NCI-H524 treated with DMSO at 0.1 percent for 48 hours (cell line): ENCODE measurements around the gene BICC1.

Source experiments
- DNase-seq: peaks from one replicate; lab custom pipeline; 2025; lab: John Stamatoyannopoulos, UW

BICC1 gene, protein sequence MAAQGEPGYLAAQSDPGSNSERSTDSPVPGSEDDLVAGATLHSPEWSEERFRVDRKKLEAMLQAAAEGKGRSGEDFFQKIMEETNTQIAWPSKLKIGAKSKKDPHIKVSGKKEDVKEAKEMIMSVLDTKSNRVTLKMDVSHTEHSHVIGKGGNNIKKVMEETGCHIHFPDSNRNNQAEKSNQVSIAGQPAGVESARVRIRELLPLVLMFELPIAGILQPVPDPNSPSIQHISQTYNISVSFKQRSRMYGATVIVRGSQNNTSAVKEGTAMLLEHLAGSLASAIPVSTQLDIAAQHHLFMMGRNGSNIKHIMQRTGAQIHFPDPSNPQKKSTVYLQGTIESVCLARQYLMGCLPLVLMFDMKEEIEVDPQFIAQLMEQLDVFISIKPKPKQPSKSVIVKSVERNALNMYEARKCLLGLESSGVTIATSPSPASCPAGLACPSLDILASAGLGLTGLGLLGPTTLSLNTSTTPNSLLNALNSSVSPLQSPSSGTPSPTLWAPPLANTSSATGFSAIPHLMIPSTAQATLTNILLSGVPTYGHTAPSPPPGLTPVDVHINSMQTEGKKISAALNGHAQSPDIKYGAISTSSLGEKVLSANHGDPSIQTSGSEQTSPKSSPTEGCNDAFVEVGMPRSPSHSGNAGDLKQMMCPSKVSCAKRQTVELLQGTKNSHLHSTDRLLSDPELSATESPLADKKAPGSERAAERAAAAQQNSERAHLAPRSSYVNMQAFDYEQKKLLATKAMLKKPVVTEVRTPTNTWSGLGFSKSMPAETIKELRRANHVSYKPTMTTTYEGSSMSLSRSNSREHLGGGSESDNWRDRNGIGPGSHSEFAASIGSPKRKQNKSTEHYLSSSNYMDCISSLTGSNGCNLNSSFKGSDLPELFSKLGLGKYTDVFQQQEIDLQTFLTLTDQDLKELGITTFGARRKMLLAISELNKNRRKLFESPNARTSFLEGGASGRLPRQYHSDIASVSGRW

DNA sequence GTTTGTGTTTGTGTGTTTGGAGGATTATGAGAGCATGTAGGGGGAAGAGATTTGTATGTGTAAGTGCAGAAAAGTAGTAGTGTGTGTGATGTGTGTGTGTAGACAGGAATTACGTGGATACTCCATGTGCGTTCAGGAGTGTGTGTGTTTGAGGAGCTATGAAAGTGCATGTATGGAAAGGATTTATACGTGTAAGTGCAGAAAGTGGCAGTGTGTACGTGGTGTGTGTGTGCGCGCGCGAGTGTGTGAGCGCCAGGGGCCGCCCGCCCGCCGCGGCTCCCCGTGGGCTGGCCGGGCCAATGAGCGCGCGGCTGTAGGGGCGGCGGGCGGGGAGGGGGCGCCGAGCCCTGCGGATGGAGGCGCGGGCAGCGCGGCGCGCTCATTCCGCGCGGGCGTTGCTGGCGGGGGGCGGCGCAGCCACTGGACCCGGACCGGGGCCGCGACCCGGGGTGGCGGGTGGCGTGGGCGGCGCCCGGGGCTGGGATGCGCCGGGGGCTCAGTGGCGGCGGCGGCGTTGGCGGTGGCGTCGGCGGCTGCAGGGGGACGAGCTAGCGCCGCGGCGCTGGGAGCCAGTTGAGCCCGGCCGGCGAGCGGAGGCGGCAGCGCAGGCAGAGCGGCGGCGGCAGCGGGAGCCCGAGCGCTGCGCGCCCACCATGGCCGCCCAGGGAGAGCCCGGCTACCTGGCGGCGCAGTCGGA, at the start of gene BICC1:
BICC1 (plus strand) TSS at position 382 of the 697 bp plus-strand sequence; CDS start at position 654, 272 bp downstream.
- DNase-seq = no peak

DNA sequence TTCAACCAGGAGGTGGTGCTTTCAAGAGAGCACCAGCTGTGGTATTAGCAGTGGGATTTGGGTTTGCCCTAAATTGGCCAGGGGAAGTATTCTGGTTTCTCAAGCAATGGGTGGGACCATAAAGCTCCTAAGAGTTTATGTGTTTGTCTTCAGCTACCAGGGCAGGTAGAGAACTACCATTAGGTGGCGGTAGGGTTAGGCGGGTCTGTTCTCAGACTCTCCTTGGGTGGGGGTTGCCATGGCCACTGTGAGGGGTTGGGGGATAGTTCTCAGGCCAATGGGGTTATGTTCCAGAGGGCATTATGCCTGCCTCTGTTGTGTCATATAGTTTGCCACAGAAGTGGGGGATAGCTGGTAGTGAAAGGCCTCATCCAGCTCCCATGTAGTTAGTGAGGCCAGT, 47.7 kb upstream of the BICC1 start:
- DNase-seq = no peak

DNA sequence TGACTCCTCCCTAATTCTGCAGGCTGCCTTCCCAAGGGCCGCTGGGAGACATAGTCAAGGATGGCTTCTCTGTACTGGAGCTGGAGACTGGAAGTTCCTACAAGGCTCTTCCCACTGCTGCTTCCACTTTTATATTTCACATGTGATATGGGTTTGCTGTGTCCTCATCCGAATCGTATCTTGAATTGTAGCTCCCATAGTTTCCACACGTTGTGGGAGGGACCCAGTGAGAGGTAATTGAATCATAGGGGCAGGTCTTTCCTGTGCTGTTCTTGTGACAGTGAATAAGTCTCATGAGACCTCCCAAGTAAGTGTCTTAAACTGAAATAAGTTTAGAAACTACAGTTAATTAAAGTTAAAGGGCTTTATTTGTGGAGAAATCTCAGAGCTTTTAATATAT, 47.0 kb upstream of the BICC1 start:
- no peak for DNase-seq

DNA sequence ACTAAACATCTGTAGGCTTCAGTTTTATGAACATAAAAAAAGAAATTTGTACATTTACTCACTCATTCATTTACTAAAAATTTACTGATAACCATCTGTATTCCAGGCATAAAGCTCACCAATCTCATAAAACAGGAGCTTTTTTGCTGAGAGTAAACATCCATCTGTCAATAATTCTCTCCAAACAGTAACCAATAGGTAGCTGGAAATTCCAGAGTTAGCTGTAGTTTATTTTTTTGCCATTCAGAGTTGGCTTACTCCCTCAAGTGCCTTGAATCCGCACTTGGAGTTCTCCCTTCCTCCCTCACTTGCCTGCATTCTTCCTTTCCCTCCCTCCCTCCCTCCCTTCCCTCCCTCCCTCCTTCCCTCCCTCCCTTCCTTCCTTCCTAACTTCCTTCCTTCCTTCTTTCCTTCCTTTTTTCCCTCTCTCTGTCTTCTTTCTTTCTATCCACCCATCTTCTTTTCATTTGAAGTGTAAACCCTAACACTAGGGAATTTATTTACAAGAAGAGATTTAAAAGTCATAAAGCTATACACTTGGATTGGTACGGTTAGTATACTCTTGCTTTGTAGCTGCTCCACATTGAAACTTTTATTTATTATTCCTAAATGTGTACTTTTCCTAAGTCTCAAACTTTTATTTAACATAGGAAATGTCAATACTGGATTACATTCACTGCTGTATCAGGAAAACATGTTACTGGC, 44.6 kb upstream of the BICC1 start:
- DNase-seq = no peak

DNA sequence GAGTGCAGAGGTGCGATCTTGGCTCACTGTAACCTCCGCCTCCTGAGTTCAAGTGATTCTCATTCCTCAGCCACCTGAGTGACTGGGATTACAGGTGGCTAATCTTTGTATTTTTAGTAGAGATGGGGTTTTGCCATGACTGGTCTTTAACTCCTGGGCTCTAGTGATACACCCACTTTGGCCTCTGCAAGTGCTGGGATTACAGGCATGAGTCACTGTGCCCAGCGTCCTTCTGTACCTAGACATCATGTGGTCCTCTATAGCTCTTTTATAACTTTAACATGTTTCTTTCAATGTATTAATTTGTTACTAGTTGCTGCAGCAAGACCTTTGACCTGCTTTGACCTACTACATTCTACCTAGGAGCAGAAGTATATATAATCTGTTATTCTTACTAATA, 38.7 kb upstream of the BICC1 start:
- no peak for DNase-seq

DNA sequence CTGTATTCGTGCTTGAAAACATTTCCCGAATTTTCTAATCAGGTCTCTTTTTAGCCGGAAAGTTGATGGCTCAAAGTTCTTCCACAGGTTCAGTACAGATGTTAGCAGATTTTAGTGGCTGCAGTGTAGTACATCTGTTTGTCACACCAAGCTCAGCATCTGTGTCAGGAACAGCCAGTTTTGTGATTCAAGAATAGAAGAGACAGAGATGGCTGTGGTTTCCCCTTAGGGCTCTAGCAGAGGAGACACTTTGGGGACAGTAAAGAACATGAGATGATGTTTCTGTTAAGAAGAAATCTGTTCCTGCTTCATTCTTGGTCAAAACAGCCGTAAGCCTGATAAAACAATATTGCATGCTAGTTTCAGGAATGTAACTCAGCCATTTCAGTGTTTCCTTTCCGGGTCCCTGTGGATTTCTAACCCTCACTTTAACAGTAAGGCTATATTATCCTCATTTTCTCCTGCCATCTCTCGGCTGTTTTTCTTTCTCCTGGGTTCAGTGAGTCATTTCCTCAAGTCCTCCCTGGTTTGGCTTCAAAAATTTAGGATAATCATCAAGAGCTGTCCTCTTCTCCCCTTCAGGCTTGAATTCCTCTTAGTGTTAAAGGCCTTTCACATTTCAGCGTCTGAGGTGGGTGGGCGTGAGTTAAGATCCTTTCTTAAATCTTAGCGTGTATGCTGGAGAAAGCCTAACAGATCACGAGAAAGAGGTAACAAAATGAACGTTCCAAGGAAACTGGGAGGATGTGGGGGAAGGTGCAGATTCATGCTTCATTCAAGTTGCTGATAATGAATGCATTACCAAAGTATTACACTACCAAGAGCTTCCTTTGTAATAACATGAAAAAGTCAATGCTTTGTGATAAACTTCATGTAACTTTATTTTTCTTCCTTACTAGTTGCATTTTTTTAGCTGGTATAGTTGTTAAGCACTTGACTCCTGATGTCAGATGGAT, 37.1 kb upstream of the BICC1 start:
- DNase-seq = no peak

DNA sequence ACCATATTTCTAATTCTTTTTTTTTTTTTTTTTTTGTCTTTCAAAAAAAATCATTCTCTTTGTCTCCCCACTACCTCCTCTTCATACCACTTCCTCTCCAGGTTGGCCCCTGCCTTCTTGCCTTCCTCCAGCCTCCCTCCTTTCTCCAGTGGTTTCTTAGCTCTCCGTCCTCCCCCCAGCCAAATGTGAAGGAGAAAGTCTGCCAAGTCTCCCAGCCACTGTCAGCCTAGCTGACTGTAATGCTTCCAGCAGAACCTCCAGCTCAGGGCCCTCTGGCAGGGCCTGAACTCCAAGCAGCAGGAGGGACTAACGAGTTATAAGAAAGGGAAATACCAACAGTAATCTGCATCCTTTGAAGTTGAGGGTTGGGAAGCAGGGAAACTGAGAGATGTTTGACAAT, 35.5 kb upstream of the BICC1 start:
- DNase-seq = no peak

DNA sequence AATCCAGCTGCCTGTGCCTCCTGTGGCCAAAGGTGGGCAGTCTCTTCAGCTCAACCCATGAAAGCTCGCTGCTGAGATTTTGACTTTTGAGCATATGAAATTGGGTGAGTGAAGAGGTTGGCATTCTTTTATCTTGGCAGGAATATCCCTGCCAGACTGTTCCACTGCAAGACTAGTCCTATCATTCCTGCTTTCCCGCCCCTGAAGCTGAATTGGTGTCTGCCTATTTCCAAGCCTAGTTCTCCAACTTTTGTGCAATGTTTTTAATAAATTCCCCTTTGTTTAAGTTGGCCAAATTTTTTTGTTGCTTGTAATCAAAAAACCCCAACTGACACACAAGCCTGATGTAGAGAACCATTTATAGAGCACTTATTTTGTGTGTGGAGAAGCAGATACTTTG, 34.8 kb upstream of the BICC1 start:
- DNase-seq = no peak

DNA sequence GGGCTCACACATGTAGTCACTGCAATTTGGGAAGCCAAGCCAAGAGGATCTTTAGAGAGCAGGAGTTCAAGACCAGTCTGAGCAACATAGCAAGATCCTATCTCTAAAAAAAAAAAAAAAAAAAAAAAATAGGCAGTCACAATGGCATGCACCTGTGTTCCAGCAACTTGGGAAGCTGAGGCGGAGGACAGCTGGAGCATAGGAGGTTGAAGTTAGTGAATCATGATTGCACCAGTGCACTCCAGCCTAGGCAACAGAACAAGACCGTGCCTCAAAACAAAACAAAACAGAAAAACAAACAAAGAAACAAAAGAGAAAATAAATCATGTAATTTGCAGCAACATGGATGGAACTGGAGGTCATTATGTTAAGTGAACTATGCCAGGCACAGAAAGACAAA, 33.6 kb upstream of the BICC1 start:
- DNase-seq = no peak

DNA sequence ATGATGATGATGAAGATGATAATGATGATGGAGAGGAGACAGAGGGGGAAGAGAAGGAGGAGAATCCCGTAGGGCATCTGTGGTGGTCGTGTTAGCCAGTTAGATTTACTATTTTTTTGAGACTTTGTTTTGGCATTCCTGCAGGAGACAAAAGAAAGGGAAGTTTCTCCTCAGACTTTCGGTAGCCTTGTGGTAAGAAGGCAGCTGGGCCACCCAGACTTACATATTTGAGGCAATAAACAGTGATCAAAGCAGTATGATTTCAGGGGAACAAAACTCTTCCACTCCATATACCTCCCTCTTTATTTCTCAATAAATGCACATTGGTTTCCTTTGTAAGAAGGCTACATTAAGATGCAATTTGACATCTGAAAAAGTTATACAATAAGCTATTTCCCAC, 32.4 kb upstream of the BICC1 start:
- no peak for DNase-seq

DNA sequence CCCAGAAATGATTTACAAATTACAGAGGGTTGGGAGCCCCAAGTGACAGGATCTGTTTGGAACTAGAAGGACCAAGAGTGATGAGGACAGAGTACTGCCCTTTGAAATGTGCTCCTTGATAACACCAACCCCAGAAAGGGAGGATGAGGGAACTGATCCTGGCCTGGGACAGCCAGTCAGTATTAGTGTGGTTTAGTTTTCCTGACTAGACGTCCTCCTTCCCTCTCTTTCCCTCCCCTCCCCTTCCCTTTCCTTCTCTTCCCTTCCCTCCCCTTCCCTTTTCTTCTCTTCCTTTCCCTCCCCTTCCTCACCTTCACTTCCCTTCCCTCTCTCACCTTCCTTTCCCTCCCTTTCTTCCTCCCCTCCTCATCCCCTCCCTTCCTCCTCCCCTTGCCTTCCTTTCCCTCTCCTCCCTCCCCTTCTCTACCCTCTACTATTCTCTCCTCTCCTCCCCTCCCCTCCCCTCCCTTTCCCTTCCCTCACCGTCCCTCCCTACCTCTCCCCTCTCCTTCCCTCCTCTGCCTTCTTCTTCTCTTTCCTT, 31.0 kb upstream of the BICC1 start:
- no peak for DNase-seq

DNA sequence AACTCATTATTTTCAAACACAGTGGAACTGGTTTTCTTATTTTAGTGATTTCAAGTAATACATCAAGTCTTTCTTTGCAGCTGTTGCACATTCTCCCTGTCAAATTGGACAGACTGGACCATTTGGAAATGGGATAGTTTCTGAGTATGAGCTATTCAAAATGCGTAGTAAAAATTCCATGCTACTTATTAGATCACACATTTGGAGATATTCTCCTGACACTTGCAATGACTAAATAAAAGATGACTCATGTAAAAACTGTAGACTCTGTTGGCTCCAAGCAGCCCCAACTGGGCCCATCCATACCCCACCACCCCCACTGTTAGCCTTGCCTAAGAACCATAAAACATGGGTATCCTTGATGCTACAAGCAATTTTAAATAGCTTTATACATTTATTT, 25.9 kb upstream of the BICC1 start:
- DNase-seq = no peak

DNA sequence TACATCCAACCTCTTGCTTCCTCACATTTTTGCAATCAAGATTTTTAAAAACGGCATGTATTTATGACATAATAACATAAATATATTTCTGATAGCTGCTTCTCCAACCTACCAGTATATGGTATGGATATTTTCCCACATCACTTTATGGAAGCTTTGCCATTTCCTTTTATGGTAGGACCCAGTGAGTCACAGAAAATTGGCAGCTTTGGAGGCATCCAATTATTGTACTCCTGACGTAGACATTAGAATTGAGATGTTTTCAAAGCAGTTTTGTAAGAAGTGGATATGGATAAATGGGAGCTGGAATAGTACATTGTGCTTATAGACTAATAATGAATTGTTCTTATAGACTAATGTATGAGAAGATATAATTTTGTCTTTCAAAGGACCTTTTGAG, 23.8 kb upstream of the BICC1 start:
- no peak for DNase-seq

DNA sequence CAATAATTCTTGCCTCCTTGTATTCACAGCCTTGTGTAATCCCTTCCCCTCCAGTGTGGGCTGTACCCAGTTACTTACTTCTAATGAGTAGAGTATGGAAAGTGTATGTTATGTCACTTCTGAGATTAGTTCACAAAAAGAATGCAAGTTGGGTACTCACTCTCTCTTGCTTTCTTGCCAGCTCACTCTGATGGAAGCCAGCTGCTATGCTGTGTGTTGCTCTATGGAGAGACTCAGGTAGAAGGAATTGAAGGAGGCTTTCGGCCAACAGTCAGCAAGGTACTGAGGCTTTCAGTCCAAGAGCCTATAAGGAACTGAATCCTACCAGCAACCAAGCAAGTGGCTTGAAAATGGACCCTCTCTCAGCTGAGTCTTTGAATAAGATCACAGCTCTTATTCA, 9.7 kb upstream of the BICC1 start:
- DNase-seq = no peak

DNA sequence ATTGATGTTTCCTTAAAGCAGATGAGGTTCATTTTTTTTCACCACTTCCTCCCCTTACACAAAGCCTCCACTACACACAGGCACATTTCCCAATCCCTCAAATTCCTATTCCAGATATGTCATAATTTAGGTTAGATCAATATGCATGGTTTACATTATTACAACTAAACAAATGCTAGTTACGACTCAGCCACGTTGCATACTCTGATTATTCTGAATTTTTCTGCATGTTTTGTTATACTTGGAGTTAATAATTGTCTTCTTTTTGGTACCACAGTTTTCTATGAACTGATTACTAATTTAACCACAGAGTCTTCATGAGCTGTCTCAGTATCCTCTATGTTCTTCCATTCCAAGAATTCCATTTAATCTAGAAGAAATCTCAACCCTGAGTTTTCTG, 4.4 kb upstream of the BICC1 start:
- no peak for DNase-seq

DNA sequence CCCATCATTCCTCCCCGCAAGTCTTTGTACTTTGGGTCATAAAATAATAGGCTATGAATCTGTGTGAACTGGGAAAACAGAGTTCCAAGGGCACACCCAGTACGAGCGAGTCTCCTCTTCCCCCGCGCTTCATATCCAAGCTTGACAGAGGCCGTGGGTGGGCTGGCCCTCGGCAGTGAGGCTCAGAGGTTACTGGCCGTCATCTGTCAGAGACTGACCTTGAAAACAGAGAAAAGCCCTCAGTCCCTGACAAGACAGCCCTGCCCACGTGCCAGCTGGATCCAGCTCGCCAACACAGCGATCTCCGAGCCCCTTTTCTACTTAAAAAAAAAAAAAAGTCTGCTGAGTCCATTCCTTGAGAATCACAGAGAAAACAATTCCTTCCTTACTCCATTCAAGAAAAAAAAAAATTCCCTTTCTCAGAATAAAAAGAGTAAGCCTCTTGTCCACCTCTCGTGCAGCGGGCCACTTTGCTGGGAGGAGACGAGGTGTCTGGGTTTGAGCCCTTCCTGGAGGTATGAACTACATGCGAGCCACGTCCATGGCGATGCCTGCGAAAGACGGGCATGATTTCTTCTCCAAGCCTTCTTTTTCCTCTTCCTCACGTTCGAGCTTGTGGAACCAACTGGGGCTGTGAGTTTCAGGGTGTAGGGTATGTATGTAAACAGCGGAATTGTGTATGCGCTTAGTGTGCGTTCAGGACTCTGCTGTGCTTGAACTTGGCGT, 744 bp upstream of the BICC1 start:
- DNase-seq = no peak

DNA sequence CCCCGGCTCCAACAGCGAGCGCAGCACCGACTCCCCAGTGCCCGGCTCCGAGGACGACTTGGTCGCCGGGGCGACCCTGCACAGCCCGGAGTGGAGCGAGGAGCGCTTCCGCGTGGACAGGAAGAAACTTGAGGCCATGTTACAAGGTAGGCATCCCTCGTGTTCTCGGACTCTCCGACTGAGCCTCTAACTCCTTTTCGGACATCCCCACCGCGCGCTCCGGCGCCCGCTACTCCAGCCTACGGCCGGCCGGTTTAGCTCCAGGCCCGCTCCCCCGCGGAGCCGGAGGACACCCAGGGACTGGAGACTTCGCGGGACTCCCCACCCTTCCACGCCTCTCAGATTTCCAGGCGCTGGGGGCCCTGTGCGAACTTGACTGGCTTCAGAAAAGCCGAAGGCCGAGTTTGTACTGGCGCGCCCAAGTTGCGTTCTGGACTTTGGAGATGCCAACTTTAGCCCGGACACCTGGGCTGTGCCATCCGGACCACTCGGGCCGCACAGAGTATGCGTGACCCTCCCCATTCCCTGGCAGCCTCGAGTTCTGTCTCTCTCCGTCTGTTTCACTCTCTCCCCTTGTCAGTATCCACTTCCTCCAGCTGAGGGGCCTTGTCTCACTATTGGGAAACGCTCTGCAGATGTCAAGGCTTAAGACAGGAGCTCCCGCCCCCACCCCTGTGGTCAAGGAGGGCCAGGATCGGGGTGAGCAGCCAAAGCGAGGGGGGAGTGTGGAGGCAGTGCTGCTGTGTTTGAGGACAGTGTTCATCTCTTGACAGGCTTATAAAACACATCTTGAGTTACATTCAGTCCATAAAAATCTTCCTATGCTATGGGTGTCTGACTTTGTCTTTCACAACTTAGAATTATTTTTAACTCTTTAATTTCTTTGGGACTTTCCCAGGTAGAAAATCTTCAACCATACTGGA, 777 bp downstream of the BICC1 start:
- DNase-seq = peak; percentile 8

DNA sequence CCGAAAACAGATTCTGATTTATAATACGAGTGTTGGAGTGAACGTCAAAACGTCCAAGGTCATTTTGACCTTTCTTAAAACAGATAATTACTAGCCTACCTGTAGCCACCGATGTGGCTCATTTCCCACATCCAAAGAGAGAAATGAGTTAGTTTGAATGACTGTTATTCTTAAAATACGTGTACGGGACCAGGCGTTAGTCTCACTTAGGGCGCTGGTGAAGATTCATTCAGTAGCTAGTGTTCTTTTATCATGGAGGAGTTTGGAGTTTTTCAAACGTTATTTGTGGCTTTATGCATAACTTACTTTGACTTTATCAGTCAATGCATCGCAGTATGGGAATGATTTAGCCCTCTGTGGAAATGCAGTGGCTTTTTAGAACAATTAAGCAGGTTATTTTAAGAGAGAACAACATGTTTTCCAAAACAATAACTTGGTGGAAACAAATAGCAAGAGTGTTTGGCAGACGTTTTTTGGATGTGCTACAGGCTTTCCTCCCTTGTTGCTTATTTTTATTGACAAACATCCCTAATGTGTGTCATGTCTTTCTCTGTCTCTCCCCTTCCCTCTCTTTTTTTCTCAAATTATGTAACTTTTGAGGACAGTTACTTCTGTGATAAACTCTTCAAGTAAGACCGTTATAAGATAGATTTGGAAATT, 1.6 kb downstream of the BICC1 start:
- DNase-seq = no peak
